ENCODE results near the gene CRTC2. TPM values are rescaled to one million over a fixed set of nuclear protein-coding genes. Genes with fewer than 3 reads are reported as not detected.
"Not testable (repeated sequence)": the region's sequence is repeated elsewhere in the genome, so short reads cannot be mapped to it uniquely, and the experiment has no call there.

Gene CRTC2
- total RNA-seq, 2 donors from 2014 or later: 21.9 to 30.1 TPM

DNA sequence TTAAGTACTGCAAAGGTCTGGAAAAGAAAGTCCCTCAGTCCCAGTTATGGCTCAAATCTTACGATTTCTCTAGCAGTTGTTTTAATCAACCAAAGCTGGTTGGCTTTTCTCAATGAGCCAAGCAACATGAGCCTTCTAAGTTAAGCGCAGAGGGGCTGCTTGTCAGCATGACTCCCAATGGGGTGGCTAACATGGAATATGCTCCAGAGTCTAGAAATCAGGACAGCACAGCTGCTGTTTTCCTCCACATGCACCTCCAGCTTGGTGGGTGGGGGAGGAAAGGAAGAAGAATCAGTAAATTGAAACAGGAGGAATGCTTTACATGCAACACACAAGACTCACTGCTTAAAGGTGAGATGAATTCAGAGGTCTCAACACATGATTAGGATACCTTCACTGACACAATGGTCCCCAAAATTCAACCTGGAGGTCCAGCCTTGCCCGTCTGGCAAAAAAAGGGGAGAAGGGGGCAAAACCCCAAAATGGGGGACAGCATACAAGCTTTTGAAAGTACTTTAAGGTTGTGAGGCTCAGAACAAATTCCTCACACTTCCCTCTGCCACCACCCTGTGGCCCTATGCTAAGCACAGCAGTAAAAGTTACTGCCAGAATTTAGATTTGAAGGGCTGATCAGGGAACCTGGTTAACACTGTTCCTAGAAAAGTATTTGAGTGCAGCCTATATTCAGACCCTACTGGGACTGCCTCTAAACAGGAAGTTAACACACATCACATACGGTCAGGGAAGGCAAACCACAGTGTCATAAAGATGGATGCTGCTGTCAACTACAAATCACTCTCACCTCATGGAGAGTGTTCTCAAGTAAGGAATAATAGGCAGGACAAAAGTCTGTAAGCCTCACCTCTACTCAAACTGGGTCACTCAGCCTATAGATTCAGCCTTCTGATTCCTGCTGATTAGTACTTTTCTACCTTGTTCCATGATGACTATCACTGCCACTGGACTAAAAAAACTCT, 38.2 kb downstream of the CRTC2 start:
- intact Hi-C loops (cut with DNase I, micrococcal nuclease): no loop called here
- no peak for ATAC-seq
- no peak for DNase-seq

DNA sequence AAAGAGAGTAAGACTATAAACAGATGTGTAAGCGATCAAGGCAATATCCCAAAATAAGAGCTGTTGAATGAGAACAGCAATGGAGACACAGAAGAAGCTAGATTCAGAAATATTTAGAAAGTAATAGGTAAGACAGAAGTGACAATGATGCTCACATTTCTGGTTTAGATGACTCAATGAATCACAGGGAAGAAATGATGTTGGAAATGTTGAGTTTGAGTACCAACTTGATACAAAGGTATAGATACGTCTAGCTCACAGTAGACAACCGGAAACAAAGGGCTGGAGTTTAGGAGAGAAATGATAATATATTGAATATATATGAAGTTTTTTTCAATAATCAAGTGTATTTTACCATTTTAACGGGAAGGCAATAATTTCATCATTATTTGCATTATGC, 42.1 kb downstream of the CRTC2 start:
- intact Hi-C loops (cut with DNase I, micrococcal nuclease): no loop called here
- no peak for ATAC-seq

DNA sequence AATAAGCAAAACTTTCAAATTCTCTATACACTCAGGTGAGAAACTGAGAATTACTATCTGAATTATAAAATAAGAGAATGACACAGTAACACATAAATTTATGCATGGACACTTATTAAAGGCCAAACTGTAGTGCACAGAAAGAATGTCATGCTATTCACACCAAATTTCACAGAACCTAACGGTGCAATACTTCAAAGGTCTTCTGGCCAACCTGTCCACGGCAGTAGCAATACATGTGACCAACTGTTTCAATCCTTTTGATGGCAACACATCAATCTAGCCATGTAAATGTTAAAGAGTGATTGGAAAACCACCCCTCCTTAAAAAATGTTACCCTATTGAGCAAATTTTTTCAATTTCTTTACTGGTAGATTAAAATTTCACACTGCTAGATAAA, 46.1 kb downstream of the CRTC2 start:
- DNase-seq (no peak), ATAC-seq (no peak)
- intact Hi-C loops (cut with DNase I, micrococcal nuclease): no loop called here

More for the DNA sequence above, 42.1 kb downstream of the CRTC2 start:
- no peak for DNase-seq

DNA sequence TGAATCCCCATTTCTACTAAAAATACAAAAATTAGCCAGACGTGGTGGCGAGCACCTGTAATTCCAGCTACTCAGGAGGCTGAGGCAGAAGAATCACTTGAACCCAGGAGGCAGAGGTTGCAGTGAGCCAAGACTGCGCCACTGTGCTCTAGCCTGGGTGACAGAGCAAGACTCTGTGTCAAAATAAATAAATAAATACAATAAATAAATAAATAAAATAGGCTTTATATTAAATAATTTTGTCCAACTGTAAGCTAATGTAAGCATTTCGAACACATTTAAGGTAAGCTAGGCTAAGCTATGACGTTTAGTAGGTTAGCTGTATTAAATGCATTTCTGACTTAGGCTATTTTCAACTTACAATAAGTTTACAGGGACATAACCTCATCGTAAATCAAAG, 47.9 kb downstream of the CRTC2 start:
- intact Hi-C loops (cut with DNase I, micrococcal nuclease); ATAC-seq: not testable (repeated sequence)

DNA sequence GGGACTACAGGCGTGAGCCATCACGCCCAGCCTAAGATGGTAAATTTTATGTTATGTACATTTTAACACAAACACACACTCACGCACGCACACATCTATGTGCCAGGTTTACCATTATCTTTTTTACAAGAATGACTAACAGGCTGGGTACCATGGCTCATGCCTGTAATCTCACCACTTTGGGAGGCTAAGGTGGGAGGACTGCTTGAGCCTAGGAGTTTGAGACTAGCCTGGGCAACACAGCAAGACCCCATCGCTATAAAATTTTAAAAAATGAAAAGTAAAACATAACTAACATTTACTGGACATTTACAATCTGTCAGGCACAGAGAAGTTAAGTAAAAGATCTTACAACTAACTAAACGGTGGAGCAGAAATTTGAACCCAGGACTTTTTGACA, 50.3 kb downstream of the CRTC2 start:
- intact Hi-C loops (cut with DNase I, micrococcal nuclease): no loop called here
- DNase-seq: no peak
- ATAC-seq: no peak

More for the DNA sequence above, 47.9 kb downstream of the CRTC2 start:
- not testable (repeated sequence) for DNase-seq

DNA sequence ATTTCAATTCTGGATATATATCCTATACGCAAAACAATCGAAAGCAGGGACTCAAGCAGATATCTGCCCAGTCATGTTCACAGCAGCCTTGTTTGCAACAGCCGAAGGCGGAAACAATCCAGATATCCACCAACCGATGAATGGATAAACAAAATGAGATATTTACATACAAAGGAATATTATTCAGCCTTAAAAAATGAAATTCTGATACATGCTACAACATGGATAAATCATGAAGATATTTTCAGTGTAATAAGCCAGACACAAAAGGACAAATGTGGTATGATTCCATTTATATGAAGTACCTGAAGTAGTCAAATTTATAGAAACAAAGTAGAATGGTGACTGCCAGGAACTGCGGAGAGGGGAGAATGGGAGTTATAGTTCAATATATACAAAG, 51.3 kb downstream of the CRTC2 start:
- DNase-seq (no peak), ATAC-seq (no peak)
- intact Hi-C loops (cut with DNase I, micrococcal nuclease): no loop called here

DNA sequence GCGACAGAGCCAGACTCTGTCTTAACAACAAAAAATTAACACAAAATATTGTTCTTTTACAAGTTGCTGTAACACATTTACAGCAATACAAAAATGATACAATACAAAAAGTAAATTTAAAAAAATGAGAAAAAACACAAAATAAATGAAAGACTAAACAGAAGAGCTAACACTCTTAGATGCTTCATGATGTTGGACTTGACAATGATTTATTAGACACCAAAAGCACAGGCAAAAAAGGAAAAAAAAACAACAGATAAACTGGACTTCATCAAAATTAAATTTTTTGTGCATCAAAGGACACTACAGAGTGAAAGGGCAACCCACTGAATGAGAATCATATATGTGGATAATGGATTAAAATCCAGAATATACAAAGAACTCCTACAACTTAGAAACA, 52.0 kb downstream of the CRTC2 start:
- DNase-seq (no peak), ATAC-seq (no peak)
- intact Hi-C loops (cut with DNase I, micrococcal nuclease): no loop called here

DNA sequence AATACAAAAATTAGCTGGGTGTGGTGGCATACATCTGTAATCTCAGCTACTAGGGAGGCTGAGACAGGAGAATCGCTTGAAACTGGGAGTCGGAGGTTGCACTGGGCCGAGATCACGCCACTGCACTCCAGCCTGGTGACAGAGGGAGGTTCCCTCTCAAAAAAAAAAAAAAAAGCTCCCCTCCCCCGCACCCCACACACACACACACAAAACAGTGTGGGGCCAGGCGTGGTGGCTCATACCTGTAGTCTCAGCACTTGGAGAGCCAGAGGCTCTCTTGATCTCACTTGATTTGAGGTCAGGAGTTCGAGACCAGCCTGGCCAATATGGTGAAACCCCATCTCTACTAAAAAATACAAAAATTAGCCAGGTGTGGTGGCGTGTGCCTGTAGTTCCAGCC, 52.5 kb downstream of the CRTC2 start:
- ATAC-seq; DNase-seq; intact Hi-C loops (cut with DNase I, micrococcal nuclease): not testable (repeated sequence)

DNA sequence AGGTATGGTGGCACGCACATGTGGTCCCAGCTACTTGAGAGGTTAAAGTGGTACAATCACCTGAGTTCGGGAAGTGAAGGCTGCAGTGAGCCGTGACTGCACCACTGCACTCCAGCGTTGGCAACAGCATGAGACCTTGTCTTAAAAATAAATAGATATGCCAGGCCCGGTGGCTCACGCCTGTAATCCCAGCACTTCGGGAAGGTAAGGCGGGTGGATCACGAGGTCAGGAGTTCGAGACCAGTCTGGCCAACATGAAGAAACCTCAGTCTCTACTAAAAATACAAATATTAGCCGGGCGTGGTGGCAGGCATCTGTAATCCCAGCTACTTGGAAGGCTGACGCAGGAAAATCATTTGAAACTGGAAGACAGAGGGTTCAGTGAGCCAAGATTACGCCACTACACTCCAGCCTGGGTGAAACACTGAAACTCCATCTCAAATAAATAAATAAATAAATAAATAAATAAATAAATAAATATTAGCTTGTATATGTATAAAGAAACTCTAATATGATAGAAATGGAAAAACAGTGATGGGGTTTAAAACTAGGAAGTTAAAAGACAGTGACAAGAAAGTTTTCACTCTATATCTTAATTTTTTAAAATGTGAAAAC, 54.5 kb downstream of the CRTC2 start:
- no peak for DNase-seq
- intact Hi-C loops (cut with DNase I, micrococcal nuclease): no loop called here
- no peak for ATAC-seq

DNA sequence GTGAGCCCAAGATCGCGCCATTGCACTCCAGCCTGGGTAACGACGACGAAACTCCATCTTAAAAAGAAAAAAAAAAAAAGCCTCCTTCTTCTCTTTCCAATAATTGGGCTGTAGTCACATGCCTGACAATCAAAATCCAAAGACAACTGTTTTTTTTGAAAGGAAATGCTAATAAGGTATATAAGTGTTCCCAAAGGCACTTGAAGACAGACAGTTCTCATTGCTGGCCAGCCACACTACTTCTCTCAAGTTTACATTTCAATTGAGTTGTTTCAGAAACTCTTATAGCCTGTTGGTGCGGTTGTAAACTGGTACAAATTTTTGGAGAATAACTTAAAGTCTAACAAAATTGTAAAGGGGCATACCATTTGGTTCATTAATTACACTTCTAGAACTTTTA, 58.9 kb downstream of the CRTC2 start:
- intact Hi-C loops (cut with DNase I, micrococcal nuclease): no loop called here
- no peak for DNase-seq
- ATAC-seq: no peak

Small RNAs within 50 kb of the gene (microRNA-seq; reads per million reads assigned to microRNA genes)
- gene MIR6737: 0 reads per million in 2 donors

Other genes starting within 250 kb of the CRTC2 start
- 10 to 100 TPM; 25.8 to 28.1 TPM for gene INTS3, start 230.6 kb downstream of the CRTC2 start, total RNA-seq
- gene SLC27A3, start 183.2 kb downstream of the CRTC2 start, total RNA-seq: 10 to 100 TPM; 22.5 to 24.8 TPM
- 10 to 100 TPM; 33.9 to 34.9 TPM for gene GATAD2B, start 35.6 kb downstream of the CRTC2 start, total RNA-seq
- 10 to 100 TPM; 32.1 to 41.7 TPM for gene DENND4B, start 11.9 kb downstream of the CRTC2 start, total RNA-seq
- gene SLC39A1, start 4.9 kb upstream of the CRTC2 start, total RNA-seq: 10 to 100 TPM; 68.8 to 70.9 TPM
- gene CREB3L4, start 9.3 kb upstream of the CRTC2 start, total RNA-seq: 10 to 100 TPM; 18.2 to 21.5 TPM
- gene JTB, start 19.1 kb upstream of the CRTC2 start, total RNA-seq: 100 to 1,000 TPM; 147 to 149 TPM
- gene RAB13, start 27.7 kb upstream of the CRTC2 start, total RNA-seq: 10 to 100 TPM; 61.3 to 65.4 TPM
- gene RPS27, start 32.1 kb upstream of the CRTC2 start, total RNA-seq: 1,000 to 10,000 TPM; 1,062 to 1,224 TPM
- under 1 TPM in 1 of 2 donors, not detected in 1; 0.06 TPM for gene NUP210L, start 196.5 kb upstream of the CRTC2 start, total RNA-seq
- gene TPM3, start 233.5 kb upstream of the CRTC2 start, total RNA-seq: 100 to 1,000 TPM; 490 to 491 TPM
- gene CFAP141, start 247.7 kb upstream of the CRTC2 start, total RNA-seq: not detected

Data from left colon (tissue), 2 donors.